Measurements from ENCODE around the gene WDFY3. TPM values are rescaled to one million over a fixed set of nuclear protein-coding genes. Genes with fewer than 3 reads are reported as not detected.

WDFY3 gene
- total and polyA plus RNA-seq, 2 of the 4 experiments (the other 2 are of a cell fraction), result 12.5 to 58.1 TPM

DNA sequence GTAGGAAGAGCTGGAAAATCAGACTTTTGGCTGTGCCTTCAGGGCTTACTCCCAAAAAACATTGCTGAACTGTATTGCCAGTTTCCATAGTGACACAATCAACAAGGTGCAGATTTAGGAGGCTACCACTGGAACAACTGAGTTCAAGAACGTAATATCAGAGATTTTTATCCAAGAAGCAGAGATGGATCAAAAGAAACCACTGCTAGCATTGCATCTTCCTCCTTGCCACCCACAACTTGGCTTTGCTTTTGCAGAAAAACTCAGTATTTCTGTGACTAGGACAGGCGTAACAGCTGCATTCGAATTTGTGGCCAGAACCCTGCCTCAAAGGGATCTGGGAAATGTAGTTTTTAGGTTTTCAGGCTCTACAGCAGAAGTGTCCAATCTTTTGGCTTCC is 27.8 kb upstream of the WDFY3 start:
- H2BK20ac ChIP-seq (ENCODE audit: low read depth, low read length), result no peak overlapping the region
- no peaks in the 10 kb centered on the region for H3K27me3 ChIP-seq (ENCODE audit: control insufficient read depth, insufficient read depth, low read length)
- H3K9me1 ChIP-seq (ENCODE audit: insufficient read depth, low read length), result no peaks in the 10 kb centered on the region
- no peaks in the 10 kb centered on the region for H3K36me3 ChIP-seq (ENCODE audit: control insufficient read depth, insufficient read depth, low read length)
- BruUV-seq (replicated peaks), result no TSS peak
- H3K56ac ChIP-seq (ENCODE audit: extremely low read depth, insufficient read depth, low read length), result no peak overlapping the region
- no peak overlapping the region for H2BK5ac ChIP-seq (ENCODE audit: low read depth, low read length, poor library complexity, severe bottlenecking)
- H3K14ac ChIP-seq (replicated peaks; ENCODE audit: low read depth, low read length), result no peak overlapping the region
- no peak overlapping the region for H2AFZ ChIP-seq (replicated peaks; ENCODE audit: low read length, poor library complexity)
- H3K27ac ChIP-seq (ENCODE audit: insufficient read depth, low read length), result no peak overlapping the region
- no peak overlapping the region for H3K4me2 ChIP-seq (ENCODE audit: low read depth, low read length)
- ATAC-seq (ENCODE audit: low read depth), result no peak
- WGBS, 2 experiments (ENCODE audit: extremely low coverage in 2 of 2, insufficient read length in 1 of 2), result no CpG with 5 or more reads among the region's 3 CpGs
- no peak overlapping the region for H2BK120ac ChIP-seq (ENCODE audit: low read depth, low read length)
- H3K4ac ChIP-seq (ENCODE audit: low read depth, low read length), result no peak overlapping the region
- TF ChIP-seq, protein P1, sequence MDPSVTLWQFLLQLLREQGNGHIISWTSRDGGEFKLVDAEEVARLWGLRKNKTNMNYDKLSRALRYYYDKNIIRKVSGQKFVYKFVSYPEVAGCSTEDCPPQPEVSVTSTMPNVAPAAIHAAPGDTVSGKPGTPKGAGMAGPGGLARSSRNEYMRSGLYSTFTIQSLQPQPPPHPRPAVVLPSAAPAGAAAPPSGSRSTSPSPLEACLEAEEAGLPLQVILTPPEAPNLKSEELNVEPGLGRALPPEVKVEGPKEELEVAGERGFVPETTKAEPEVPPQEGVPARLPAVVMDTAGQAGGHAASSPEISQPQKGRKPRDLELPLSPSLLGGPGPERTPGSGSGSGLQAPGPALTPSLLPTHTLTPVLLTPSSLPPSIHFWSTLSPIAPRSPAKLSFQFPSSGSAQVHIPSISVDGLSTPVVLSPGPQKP (IDR thresholded peaks at IDR 0.05; ENCODE audit: borderline replicate concordance, low read depth, low read length), result no peak
- TF ChIP-seq MAFK (IDR thresholded peaks at IDR 0.05; ENCODE audit: low read depth, low read length) (no peak), FOS (IDR thresholded peaks at IDR 0.05; ENCODE audit: low read depth, low read length) (no peak), NFE2L2 (IDR thresholded peaks at IDR 0.05; ENCODE audit: low read depth, low read length) (no peak), RAD21 (IDR thresholded peaks at IDR 0.05; ENCODE audit: low read length) (no peak), POLR2A (IDR thresholded peaks at IDR 0.05; ENCODE audit: low read depth, low read length) (no peak), CEBPB (IDR thresholded peaks at IDR 0.05; ENCODE audit: low read depth, low read length) (no peak), BHLHE40 (IDR thresholded peaks at IDR 0.05; ENCODE audit: low read depth, low read length) (no peak), SMC3 (IDR thresholded peaks at IDR 0.05; ENCODE audit: low read depth, low read length) (no peak), MAZ (IDR thresholded peaks at IDR 0.05; ENCODE audit: borderline replicate concordance, low read depth, low read length) (no peak)
- TF ChIP-seq, protein P2, sequence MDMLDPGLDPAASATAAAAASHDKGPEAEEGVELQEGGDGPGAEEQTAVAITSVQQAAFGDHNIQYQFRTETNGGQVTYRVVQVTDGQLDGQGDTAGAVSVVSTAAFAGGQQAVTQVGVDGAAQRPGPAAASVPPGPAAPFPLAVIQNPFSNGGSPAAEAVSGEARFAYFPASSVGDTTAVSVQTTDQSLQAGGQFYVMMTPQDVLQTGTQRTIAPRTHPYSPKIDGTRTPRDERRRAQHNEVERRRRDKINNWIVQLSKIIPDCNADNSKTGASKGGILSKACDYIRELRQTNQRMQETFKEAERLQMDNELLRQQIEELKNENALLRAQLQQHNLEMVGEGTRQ (IDR thresholded peaks at IDR 0.05; ENCODE audit: low read depth, low read length), result no peak
- CTCF ChIA-PET, result no interaction called here
- no peak overlapping the region for H2AK9ac ChIP-seq (replicated peaks; ENCODE audit: low read depth, low read length, poor library complexity)
- H3K23ac ChIP-seq (ENCODE audit: low read depth, low read length), result no peak overlapping the region
- POLR2A ChIA-PET (ENCODE audit: unreplicated experiment), result no interaction called here
- H3K9me3 ChIP-seq (ENCODE audit: control insufficient read depth, insufficient read depth, low read length), result no peaks in the 10 kb centered on the region
- no peak for DNase-seq
- H3K79me1 ChIP-seq (ENCODE audit: low read depth in 1 of 2, low read length in 2 of 2), result no peaks in the 10 kb centered on the region
- no peak overlapping the region for H3K4me3 ChIP-seq (ENCODE audit: insufficient read depth, low read depth, low read length)
- peaks cover 4% of the 10 kb centered on the region; the same call in 1 of the 2 replicates for H3K4me1 ChIP-seq (ENCODE audit: control insufficient read depth, insufficient read depth, low read length)
- no peak overlapping the region for H2AK5ac ChIP-seq (ENCODE audit: low read depth, low read length)
- no peak overlapping the region for H3K18ac ChIP-seq (ENCODE audit: low read depth, low read length)
- no peak overlapping the region for H3K9ac ChIP-seq (ENCODE audit: low read depth, low read length)
- no peak overlapping the region for H4K91ac ChIP-seq (ENCODE audit: insufficient read depth, low read depth, low read length)
- no peak overlapping the region for H4K8ac ChIP-seq (ENCODE audit: low read depth in 2 of 2, low read length in 2 of 2)
- in situ Hi-C loops (cut with MboI; ENCODE audit: low sequenced_read_pairs) (no loop called here), dilution Hi-C loops (cut with HindIII; ENCODE audit: low sequenced_read_pairs, unreplicated experiment) (no loop called here), intact Hi-C loops (cut with micrococcal nuclease) (no loop called here)
- no peaks in the 10 kb centered on the region for H4K20me1 ChIP-seq (ENCODE audit: insufficient read depth, low read length)
- H4K5ac ChIP-seq (ENCODE audit: low read depth, low read length), result no peak overlapping the region
- H2BK15ac ChIP-seq (ENCODE audit: low read depth, low read length), result no peak overlapping the region
